Vagina (tissue), 2 donors: ENCODE results near the gene TMSB10.

Source experiments
- POLR2AphosphoS5 ChIP-seq, 2 donors: sonication (generic); formaldehyde crosslinking; IDR thresholded peaks; one replicate each; pipeline ENCODE4 v1.9.0; 2017; ENCODE audit warnings: antibody characterized with exemption in 2 of 2, mild to moderate bottlenecking in 2 of 2, low read depth in 1 of 2; ENCODE audit not compliant: insufficient read depth in 1 of 2
- TF ChIP-seq, protein P1 (sequence below), 3 experiments: fragments of 450-650 bp in 2 of 3; fragments of 200-600 bp in 1 of 3; sonication (generic) in 1 of 3; IDR thresholded peaks; one replicate each; pipeline ENCODE4 v1.5.1; 2017 to 2019; ENCODE audit warnings: antibody characterized with exemption in 3 of 3, mild to moderate bottlenecking in 2 of 3, moderate library complexity in 2 of 3

DNA sequence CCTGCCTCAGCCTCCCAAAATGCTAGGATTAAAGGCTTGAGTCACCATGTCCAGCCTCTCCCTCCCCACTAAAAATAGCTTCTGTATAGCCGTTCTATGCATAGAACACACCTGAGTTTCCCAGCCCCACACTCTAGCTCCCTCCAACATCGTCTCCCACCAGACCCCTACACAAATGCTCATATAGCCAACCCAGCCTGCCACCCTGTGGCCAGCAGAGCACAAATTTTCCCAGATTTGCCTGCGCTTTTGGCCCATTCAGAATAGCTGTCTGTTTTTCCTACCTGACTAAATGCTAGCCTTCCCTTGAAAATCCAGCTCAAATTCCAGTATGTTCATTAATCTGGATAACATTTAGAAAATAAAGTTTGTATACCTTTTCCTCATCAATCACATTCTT lies 47.3 kb upstream of the TMSB10 start:
- TF ChIP-seq, protein P1, sequence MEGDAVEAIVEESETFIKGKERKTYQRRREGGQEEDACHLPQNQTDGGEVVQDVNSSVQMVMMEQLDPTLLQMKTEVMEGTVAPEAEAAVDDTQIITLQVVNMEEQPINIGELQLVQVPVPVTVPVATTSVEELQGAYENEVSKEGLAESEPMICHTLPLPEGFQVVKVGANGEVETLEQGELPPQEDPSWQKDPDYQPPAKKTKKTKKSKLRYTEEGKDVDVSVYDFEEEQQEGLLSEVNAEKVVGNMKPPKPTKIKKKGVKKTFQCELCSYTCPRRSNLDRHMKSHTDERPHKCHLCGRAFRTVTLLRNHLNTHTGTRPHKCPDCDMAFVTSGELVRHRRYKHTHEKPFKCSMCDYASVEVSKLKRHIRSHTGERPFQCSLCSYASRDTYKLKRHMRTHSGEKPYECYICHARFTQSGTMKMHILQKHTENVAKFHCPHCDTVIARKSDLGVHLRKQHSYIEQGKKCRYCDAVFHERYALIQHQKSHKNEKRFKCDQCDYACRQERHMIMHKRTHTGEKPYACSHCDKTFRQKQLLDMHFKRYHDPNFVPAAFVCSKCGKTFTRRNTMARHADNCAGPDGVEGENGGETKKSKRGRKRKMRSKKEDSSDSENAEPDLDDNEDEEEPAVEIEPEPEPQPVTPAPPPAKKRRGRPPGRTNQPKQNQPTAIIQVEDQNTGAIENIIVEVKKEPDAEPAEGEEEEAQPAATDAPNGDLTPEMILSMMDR (IDR thresholded peaks at IDR 0.05): no peak
- TF ChIP-seq POLR2AphosphoS5 (IDR thresholded peaks at IDR 0.05; ENCODE audit: insufficient read depth in 1 of 2, low read depth in 1 of 2): no peak
